Astrocyte (in vitro differentiated cells and primary cell): Measurements from ENCODE around the gene TTK. TPM values are rescaled to one million over a fixed set of nuclear protein-coding genes. Genes with fewer than 3 reads are reported as not detected.
A peak's percentile ranks its signal among the peaks of the same experiment; 100 is the strongest.

Source experiments
- DNase-seq: peaks from one replicate; pipeline ENCODE4 v3.0.0-alpha.2; 2010; ENCODE audit warnings: low read depth
- FAIRE-seq: peaks from 2 replicates; lab custom pipeline; 2011; peaks lifted over from hg19 to GRCh38; lab: Jason Lieb, UNC
- H2AFZ ChIP-seq: 2 replicates; pipeline ENCODE4 v1.6.0; 2012; ENCODE audit warnings: low read depth, low read length, inconsistent platforms
- H3K27ac ChIP-seq: 2 replicates; pipeline ENCODE4 v1.5.1; 2011; ENCODE audit warnings: low read depth, low read length, inconsistent platforms
- H3K27me3 ChIP-seq: 2 replicates; pipeline ENCODE4 v1.6.0; 2011; ENCODE audit warnings: low read length, inconsistent platforms; ENCODE audit not compliant: insufficient read depth
- H3K36me3 ChIP-seq: 2 replicates; pipeline ENCODE4 v1.5.1; 2011; ENCODE audit warnings: low read length, inconsistent platforms; ENCODE audit not compliant: insufficient read depth
- H3K4me1 ChIP-seq: 2 replicates; pipeline ENCODE4 v1.5.1; 2011; ENCODE audit warnings: low read length, inconsistent platforms; ENCODE audit not compliant: insufficient read depth
- H3K4me2 ChIP-seq: 2 replicates; pipeline ENCODE4 v1.6.0; 2012; ENCODE audit warnings: low read length, inconsistent platforms
- H3K4me3 ChIP-seq: 2 replicates; pipeline ENCODE4 v1.5.1; 2011; ENCODE audit warnings: low read depth, mild to moderate bottlenecking, low read length, inconsistent platforms; ENCODE audit not compliant: insufficient read depth
- H3K79me2 ChIP-seq: 2 replicates; pipeline ENCODE4 v1.6.0; 2012; ENCODE audit warnings: mild to moderate bottlenecking, low read length, inconsistent platforms; ENCODE audit not compliant: insufficient read depth
- H3K9ac ChIP-seq: 2 replicates; pipeline ENCODE4 v1.6.0; 2012; ENCODE audit warnings: mild to moderate bottlenecking, low read length, inconsistent platforms
- H3K9me3 ChIP-seq: 2 replicates; pipeline ENCODE4 v1.5.1; 2012; ENCODE audit warnings: low read depth, mild to moderate bottlenecking, low read length, inconsistent platforms; ENCODE audit not compliant: insufficient read depth
- H4K20me1 ChIP-seq: 2 replicates; pipeline ENCODE4 v1.6.0; 2012; ENCODE audit warnings: low read length, inconsistent platforms; ENCODE audit not compliant: insufficient read depth
- H3K27ac Mint-ChIP-seq: one replicate; pipeline ENCODE4 v1.8.0; 2021; ENCODE audit warnings: mild to moderate bottlenecking, mixed read lengths; ENCODE audit not compliant: unreplicated experiment
- H3K27me3 Mint-ChIP-seq: one replicate; pipeline ENCODE4 v1.8.0; 2021; ENCODE audit warnings: low read depth, mixed read lengths; ENCODE audit not compliant: unreplicated experiment
- H3K36me3 Mint-ChIP-seq: one replicate; pipeline ENCODE4 v1.8.0; 2021; ENCODE audit warnings: low read depth, mixed read lengths; ENCODE audit not compliant: unreplicated experiment
- H3K4me1 Mint-ChIP-seq: one replicate; pipeline ENCODE4 v1.8.0; 2021; ENCODE audit warnings: low read depth, mixed read lengths; ENCODE audit not compliant: unreplicated experiment
- H3K4me3 Mint-ChIP-seq: one replicate; pipeline ENCODE4 v1.8.0; 2021; ENCODE audit warnings: mild to moderate bottlenecking, moderate library complexity, mixed read lengths; ENCODE audit not compliant: unreplicated experiment
- H3K9me3 Mint-ChIP-seq: one replicate; pipeline ENCODE4 v1.8.0; 2021; ENCODE audit warnings: mild to moderate bottlenecking, mixed read lengths; ENCODE audit not compliant: unreplicated experiment
- EZH2 ChIP-seq: IDR thresholded peaks from 2 replicates; pipeline ENCODE4 v1.6.1; 2012; ENCODE audit warnings: mild to moderate bottlenecking, low read length, inconsistent platforms; ENCODE audit not compliant: insufficient read depth
- total RNA-seq: library from RNA; stranded (reverse); gene quantifications from 2 replicates; pipeline ENCODE4 v1.2.1, GENCODE V29; 2021
- TF ChIP-seq, protein P1 (sequence below): IDR thresholded peaks from 2 replicates; pipeline ENCODE4 v1.5.1; 2011; ENCODE audit warnings: low read depth, mild to moderate bottlenecking, inconsistent platforms, low read length, moderate library complexity; ENCODE audit not compliant: insufficient read depth

Gene TTK
- total RNA-seq, 1 donor from 2014 or later = 4.9 TPM

DNA sequence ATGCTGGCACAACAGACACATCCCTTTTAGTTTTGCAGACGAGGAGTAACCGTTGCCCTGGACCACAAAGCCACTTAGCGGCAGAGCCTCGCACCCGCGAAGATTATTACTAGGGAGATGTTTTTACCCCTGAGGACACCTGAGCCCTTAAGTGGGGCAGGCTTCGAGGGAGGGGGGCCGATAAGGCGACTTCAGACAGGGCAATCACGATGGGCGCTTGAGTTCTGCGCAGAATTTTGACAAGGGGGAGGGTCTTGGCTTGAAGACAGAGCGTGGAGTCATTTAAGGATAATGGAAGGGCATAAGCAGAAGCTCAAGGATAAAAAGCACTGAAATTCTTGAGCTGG lies 650 bp upstream of the TTK start:
- no peak for FAIRE-seq
- Mint-ChIP-seq H3K4me3 (peak overlapping the region; percentile 96), H3K27ac (peak overlapping the region; percentile 51), H3K9me3 (no peaks in the 10 kb centered on the region), H3K36me3 (no peaks in the 10 kb centered on the region), H3K27me3 (no peaks in the 10 kb centered on the region), H3K4me1 (no peaks in the 10 kb centered on the region)
- no peaks in the 10 kb centered on the region for H3K27me3 ChIP-seq
- peak overlapping the region; percentile 60 for H3K27ac ChIP-seq
- H4K20me1 ChIP-seq = no peaks in the 10 kb centered on the region
- H3K79me2 ChIP-seq = peaks cover 33% of the 10 kb centered on the region
- no peak for DNase-seq
- H2AFZ ChIP-seq = peak overlapping the region; percentile 85
- no peak for TF ChIP-seq EZH2
- TF ChIP-seq, protein P1, sequence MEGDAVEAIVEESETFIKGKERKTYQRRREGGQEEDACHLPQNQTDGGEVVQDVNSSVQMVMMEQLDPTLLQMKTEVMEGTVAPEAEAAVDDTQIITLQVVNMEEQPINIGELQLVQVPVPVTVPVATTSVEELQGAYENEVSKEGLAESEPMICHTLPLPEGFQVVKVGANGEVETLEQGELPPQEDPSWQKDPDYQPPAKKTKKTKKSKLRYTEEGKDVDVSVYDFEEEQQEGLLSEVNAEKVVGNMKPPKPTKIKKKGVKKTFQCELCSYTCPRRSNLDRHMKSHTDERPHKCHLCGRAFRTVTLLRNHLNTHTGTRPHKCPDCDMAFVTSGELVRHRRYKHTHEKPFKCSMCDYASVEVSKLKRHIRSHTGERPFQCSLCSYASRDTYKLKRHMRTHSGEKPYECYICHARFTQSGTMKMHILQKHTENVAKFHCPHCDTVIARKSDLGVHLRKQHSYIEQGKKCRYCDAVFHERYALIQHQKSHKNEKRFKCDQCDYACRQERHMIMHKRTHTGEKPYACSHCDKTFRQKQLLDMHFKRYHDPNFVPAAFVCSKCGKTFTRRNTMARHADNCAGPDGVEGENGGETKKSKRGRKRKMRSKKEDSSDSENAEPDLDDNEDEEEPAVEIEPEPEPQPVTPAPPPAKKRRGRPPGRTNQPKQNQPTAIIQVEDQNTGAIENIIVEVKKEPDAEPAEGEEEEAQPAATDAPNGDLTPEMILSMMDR = no peak
- peaks cover 4% of the 10 kb centered on the region for H3K36me3 ChIP-seq
- H3K4me1 ChIP-seq = peaks cover 5% of the 10 kb centered on the region
- no peaks in the 10 kb centered on the region for H3K9me3 ChIP-seq
- H3K9ac ChIP-seq = peak overlapping the region; percentile 79
- peak overlapping the region; percentile 93 for H3K4me2 ChIP-seq
- H3K4me3 ChIP-seq = peak overlapping the region; percentile 83

DNA sequence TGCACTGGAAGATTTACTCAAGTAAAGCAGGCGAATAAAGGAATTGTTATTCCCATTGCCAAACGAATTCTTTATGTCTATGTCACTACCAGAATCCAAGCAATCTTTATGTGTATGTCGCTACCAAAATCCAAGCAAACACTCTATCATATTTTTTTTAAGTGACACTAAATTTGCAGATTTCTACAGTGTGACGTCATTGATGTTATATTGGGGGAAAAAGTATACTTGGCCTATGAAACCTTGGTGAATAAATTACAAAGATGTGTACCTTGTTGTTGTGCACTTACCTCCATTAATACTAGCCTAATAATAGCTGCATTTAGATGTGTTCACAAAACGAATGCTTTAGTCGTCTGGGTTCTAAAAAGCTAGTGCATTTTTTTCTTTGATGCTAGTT lies 957 bp downstream of the TTK start:
- peaks cover 33% of the 10 kb centered on the region for H3K79me2 ChIP-seq
- Mint-ChIP-seq H3K4me1 (no peaks in the 10 kb centered on the region), H3K9me3 (no peaks in the 10 kb centered on the region), H3K4me3 (peak overlapping the region; percentile 96), H3K27ac (no peak overlapping the region), H3K36me3 (no peaks in the 10 kb centered on the region), H3K27me3 (no peaks in the 10 kb centered on the region)
- no peak for TF ChIP-seq EZH2
- TF ChIP-seq, protein P1 = no peak
- H3K27me3 ChIP-seq = no peaks in the 10 kb centered on the region
- peak overlapping the region; percentile 79 for H3K9ac ChIP-seq
- no peaks in the 10 kb centered on the region for H4K20me1 ChIP-seq
- peak overlapping the region; percentile 83 for H3K4me3 ChIP-seq
- no peak for DNase-seq
- H3K27ac ChIP-seq = no peak overlapping the region
- H3K36me3 ChIP-seq = peaks cover 7% of the 10 kb centered on the region
- H3K4me2 ChIP-seq = peak overlapping the region; percentile 93
- H3K4me1 ChIP-seq = peaks cover 5% of the 10 kb centered on the region
- H3K9me3 ChIP-seq = no peaks in the 10 kb centered on the region
- peak overlapping the region; percentile 93 for H2AFZ ChIP-seq
- FAIRE-seq = no peak

DNA sequence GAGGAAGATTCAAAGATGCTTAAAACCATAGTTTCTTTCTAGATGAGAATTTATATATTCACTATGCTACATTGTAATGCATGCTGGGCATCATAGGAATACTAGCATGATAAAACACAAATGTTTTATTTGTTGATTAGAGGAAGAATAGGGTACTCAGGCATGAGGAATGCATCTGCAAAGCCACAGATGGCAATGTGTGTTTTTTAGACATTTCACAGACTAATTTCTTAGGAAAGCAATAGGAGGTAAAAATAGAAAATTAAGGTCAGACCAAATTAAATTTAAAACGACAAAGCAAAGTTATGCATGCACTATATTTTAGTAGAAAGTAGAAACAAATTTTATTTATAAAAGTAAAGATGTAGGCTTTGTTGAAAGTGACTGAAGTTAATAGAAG lies 2.1 kb downstream of the TTK start:
- TF ChIP-seq, protein P1 = no peak
- TF ChIP-seq EZH2 = no peak
- peaks cover 33% of the 10 kb centered on the region for H3K79me2 ChIP-seq
- H3K4me2 ChIP-seq = no peak overlapping the region
- DNase-seq (no peak), FAIRE-seq (no peak)
- H3K4me1 ChIP-seq = peaks cover 5% of the 10 kb centered on the region
- H2AFZ ChIP-seq = no peak overlapping the region
- H3K9me3 ChIP-seq = no peaks in the 10 kb centered on the region
- H3K27me3 ChIP-seq = no peaks in the 10 kb centered on the region
- H3K4me3 ChIP-seq = no peak overlapping the region
- Mint-ChIP-seq H3K27ac (no peak overlapping the region), H3K4me3 (no peak overlapping the region), H3K4me1 (no peaks in the 10 kb centered on the region), H3K9me3 (no peaks in the 10 kb centered on the region), H3K36me3 (no peaks in the 10 kb centered on the region), H3K27me3 (no peaks in the 10 kb centered on the region)
- no peak overlapping the region for H3K27ac ChIP-seq
- H3K36me3 ChIP-seq = peaks cover 7% of the 10 kb centered on the region
- H4K20me1 ChIP-seq = no peaks in the 10 kb centered on the region
- no peak overlapping the region for H3K9ac ChIP-seq
